ENCODE measurements around the gene FAM204A.

DNA sequence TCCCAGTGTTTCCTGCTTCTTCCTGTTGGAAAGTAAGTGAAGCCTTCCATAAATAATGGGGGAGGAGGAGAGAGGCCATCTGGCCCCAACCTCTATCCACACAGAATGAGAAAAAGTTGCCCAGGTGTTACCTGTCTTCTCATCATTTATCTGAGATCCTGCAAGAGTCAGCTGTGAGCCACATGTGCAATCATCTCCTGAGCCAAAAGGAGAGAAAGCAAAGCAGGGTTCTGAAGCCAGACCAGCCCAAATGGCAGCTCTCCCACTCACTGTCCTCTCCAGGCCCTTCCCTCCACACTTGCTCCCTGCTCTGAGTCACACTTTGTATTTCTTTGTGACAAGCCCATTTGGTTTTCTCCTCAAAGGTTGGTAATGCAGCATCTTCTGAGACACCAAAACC lies 65.9 kb downstream of the FAM204A start:
- no peak for TF ChIP-seq SPI1 (IDR thresholded peaks at IDR 0.05; ENCODE audit: low read depth, low read length)
- no peak for TF ChIP-seq POLR2AphosphoS5 (IDR thresholded peaks at IDR 0.05; ENCODE audit: low read depth, low read length)
- no peak for TF ChIP-seq POLR2A (IDR thresholded peaks at IDR 0.05; ENCODE audit: low read depth, low read length)
